ENCODE measurements around the gene HOXC12.

Gene HOXC12

DNA sequence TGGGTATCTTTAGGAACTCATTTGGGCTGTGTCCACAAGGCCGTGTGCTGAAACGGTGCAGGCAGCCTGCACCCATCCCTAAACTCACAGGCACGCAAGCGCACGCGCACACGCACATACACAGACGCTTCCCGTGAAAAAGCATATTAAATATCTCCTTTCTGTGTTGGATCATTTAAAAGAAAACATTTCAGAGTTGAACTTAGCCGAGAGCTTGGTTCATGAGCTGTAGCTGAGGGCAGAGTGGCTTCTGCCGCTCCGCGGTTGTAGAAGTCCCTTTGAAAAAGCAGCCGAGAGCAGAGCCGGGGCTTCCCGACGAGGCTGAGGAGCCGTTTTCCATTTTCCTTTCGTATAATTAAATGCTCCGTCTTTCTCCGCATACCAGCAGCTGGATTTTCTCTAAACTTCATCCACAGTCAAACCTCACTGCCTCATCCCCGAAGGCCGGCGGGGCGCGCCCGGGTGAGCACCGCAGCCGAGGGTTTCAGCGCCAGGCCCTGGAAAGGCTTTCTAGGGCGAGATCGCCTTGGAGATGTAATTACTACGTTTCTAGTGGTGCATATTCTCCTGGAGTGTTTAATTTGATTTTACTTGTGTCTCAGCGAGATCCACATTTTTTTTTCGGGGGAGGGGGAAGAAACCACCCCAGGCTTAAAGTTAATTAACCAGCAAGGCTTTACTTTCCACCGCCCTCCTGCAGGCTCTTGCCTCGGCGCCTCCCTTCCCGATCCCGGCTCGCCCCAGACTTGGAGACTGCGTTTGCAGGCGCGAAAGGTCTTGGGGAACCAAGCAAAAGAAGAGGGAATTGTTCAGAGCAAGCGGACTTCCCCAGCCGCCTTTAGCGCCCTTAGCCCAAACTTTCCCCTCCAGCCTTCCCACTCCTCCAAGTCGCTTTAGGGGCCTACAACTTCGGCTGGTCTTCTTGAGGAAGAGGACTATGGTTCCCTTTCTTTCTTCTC is 19.0 kb upstream of the HOXC12 start:
- Histone ChIP-seq H3K9me3 (no peaks in the 10 kb centered on the region), H3K36me3 (no peaks in the 10 kb centered on the region), H3K4me3 (ENCODE audit: low read depth, low read length) (no peak overlapping the region), H3K27me3 (peaks cover 100% of the 10 kb centered on the region), H3K4me1 (no peaks in the 10 kb centered on the region)
- no peak for DNase-seq
- TF ChIP-seq CTCF (IDR thresholded peaks at IDR 0.05; ENCODE audit: low read depth, low read length) = no peak

- DNase-seq = no peak
- Histone ChIP-seq H3K36me3 (no peaks in the 10 kb centered on the region), H3K4me1 (no peaks in the 10 kb centered on the region), H3K27me3 (peaks cover 98% of the 10 kb centered on the region), H3K4me3 (ENCODE audit: low read depth, low read length) (no peak overlapping the region), H3K9me3 (no peaks in the 10 kb centered on the region)
- no peak for TF ChIP-seq CTCF (IDR thresholded peaks at IDR 0.05; ENCODE audit: low read depth, low read length)
Measured at GRCh38 chr12:53937099-53937498, 17.6 kb upstream of the HOXC12 start.

DNA sequence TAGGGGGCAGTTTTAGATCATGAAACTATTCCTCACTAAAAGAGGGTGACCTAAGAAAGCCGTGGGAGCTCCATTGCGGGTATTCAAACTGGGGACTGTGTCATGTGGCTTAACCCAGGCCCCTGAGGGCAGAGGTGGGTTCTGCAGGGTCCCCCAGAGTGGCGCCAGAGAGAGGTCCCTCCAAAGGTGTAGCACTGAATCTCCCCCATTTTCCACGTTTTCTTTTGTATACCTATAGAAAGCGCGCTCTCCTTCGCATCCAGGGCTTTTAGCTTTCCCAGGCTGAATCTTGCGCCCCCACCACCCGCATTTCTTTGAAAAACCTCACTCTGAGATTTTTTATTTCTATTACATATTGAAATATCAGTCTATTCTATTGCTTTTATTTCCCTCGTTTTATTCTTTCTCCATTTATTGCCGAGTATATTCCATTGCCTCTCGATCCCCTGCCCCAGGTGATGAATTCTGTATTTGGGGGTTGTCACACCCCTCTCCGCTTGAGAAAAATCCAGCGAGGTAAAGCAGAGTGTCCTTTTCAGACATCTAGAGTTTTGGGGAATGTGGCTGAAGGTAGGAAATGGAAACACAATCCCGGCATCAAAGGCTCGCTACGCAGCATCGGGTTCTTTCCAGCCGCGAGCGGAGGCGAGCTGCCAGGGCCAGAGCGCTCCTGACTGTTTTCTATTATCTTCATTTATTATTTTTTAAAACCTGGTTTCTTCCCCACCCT is 16.9 kb upstream of the HOXC12 start:
- Histone ChIP-seq H3K27me3 (peaks cover 96% of the 10 kb centered on the region), H3K36me3 (no peaks in the 10 kb centered on the region), H3K9me3 (no peaks in the 10 kb centered on the region), H3K4me3 (ENCODE audit: low read depth, low read length) (peak overlapping the region; percentile 41), H3K4me1 (no peaks in the 10 kb centered on the region)
- DNase-seq = no peak
- TF ChIP-seq CTCF (IDR thresholded peaks at IDR 0.05; ENCODE audit: low read depth, low read length) = no peak

- Histone ChIP-seq H3K4me1 (no peaks in the 10 kb centered on the region), H3K27me3 (peaks cover 96% of the 10 kb centered on the region), H3K9me3 (no peaks in the 10 kb centered on the region), H3K4me3 (ENCODE audit: low read depth, low read length) (peak within 1 kb of the TSS; percentile 41), H3K36me3 (no peaks in the 10 kb centered on the region)
- TF ChIP-seq CTCF (IDR thresholded peaks at IDR 0.05; ENCODE audit: low read depth, low read length) = no peak
- DNase-seq = peak; percentile 97
Measured at GRCh38 chr12:53938326-53939140, 16.2 kb upstream of the HOXC12 start, which contains the start of gene HOXC13. Gene HOXC13, plus strand, starts transcription at chr12:53938831. Its CDS starts 76 bp downstream, at chr12:53938907.

- H3K27me3 ChIP-seq = peaks cover 96% of the 10 kb centered on the region
- no peaks in the 10 kb centered on the region for H3K4me1 ChIP-seq
- H3K4me3 ChIP-seq (ENCODE audit: low read depth, low read length) = peak overlapping the region; percentile 41; the same call in 1 of the 2 replicates
- no peaks in the 10 kb centered on the region for H3K36me3 ChIP-seq
- no peak for TF ChIP-seq CTCF (IDR thresholded peaks at IDR 0.05; ENCODE audit: low read depth, low read length)
- no peak for DNase-seq
- no peaks in the 10 kb centered on the region for H3K9me3 ChIP-seq
Measured at GRCh38 chr12:53939141-53940108, 15.3 kb upstream of the HOXC12 start.
